NCI-H345 (cell line): ENCODE data around the gene WBP2NL.

ENCODE experiments used
- DNase-seq: peaks from one replicate; lab custom pipeline; 2025; lab: John Stamatoyannopoulos, UW

Gene WBP2NL

GRCh38 chr22:41978732-41979131 lies 19.9 kb upstream of the WBP2NL start:
- DNase-seq = no peak

- no peak for DNase-seq
Measured at GRCh38 chr22:41979423-41980250, 19.0 kb upstream of the WBP2NL start.

- no peak for DNase-seq
Measured at GRCh38 chr22:41982865-41983264, 15.7 kb upstream of the WBP2NL start.

GRCh38 chr22:41983513-41984405 lies 14.8 kb upstream of the WBP2NL start:
- no peak for DNase-seq

GRCh38 chr22:41987276-41987675 lies 11.3 kb upstream of the WBP2NL start:
- no peak for DNase-seq

- no peak for DNase-seq
Measured at GRCh38 chr22:41989246-41989645, 9.3 kb upstream of the WBP2NL start.

GRCh38 chr22:41991111-41991510 lies 7.5 kb upstream of the WBP2NL start:
- DNase-seq = no peak

- DNase-seq = no peak
Measured at GRCh38 chr22:41992496-41992895, 6.1 kb upstream of the WBP2NL start.

GRCh38 chr22:41995211-41995610 lies 3.4 kb upstream of the WBP2NL start:
- no peak for DNase-seq

- no peak for DNase-seq
Measured at GRCh38 chr22:41996826-41997225, 1.8 kb upstream of the WBP2NL start.

GRCh38 chr22:42000466-42000865 lies 1.9 kb downstream of the WBP2NL start:
- DNase-seq = no peak

- DNase-seq = no peak
Measured at GRCh38 chr22:42001121-42001520, 2.5 kb downstream of the WBP2NL start.

- no peak for DNase-seq
Measured at GRCh38 chr22:42001706-42002105, 3.1 kb downstream of the WBP2NL start.

GRCh38 chr22:42007922-42008321 lies 9.3 kb downstream of the WBP2NL start:
- DNase-seq = no peak

- DNase-seq = no peak
Measured at GRCh38 chr22:42010778-42011177, 12.2 kb downstream of the WBP2NL start.

- DNase-seq = no peak
Measured at GRCh38 chr22:42013385-42013784, 14.8 kb downstream of the WBP2NL start.

- no peak for DNase-seq
Measured at GRCh38 chr22:42016111-42016510, 17.5 kb downstream of the WBP2NL start.

- DNase-seq = no peak
Measured at GRCh38 chr22:42018224-42018623, 19.6 kb downstream of the WBP2NL start.

- DNase-seq = no peak
Measured at GRCh38 chr22:42021571-42021970, 23.0 kb downstream of the WBP2NL start.

GRCh38 chr22:42022162-42022847 lies 23.7 kb downstream of the WBP2NL start:
- no peak for DNase-seq

- no peak for DNase-seq
Measured at GRCh38 chr22:42025421-42025820, 26.8 kb downstream of the WBP2NL start.

GRCh38 chr22:42026705-42027104 lies 28.1 kb downstream of the WBP2NL start:
- DNase-seq = no peak
